Choroid plexus epithelial cell (primary cell): ENCODE results near the gene UBE3D.

Source experiments
- DNase-seq: peaks from one replicate; pipeline ENCODE4 v3.0.0-alpha.2; 2010; ENCODE audit warnings: low read depth
- H3K4me3 ChIP-seq: 2 replicates; pipeline ENCODE4 v1.5.1; 2011; ENCODE audit warnings: low read depth, mild to moderate bottlenecking, control low read depth, low read length, moderate library complexity
- TF ChIP-seq, protein P1 (sequence below): conservative IDR thresholded peaks from 2 replicates; pipeline ENCODE4 v1.5.1; 2011; ENCODE audit warnings: low read depth, mild to moderate bottlenecking, control low read depth, inconsistent platforms, low read length, moderate library complexity

Gene UBE3D

DNA sequence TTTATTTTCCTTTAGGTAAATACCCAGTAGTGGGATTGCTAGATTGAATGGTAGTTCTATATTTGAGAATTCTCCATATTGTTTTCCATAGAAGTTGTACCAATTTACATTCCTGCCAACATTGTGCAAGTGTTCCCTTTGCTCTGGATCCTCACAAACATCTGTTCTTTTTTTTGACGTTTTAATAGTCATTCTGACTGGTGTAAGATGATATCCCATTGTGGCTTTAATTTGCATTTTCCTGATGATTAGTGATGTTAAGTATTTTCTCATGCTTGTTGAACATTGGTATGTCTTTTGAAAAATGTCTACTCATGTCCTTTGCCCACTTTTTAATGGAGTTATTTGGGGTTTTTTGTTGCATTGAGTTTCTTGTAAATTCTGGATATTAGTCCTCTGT lies 85.6 kb downstream of the UBE3D start:
- TF ChIP-seq, protein P1, sequence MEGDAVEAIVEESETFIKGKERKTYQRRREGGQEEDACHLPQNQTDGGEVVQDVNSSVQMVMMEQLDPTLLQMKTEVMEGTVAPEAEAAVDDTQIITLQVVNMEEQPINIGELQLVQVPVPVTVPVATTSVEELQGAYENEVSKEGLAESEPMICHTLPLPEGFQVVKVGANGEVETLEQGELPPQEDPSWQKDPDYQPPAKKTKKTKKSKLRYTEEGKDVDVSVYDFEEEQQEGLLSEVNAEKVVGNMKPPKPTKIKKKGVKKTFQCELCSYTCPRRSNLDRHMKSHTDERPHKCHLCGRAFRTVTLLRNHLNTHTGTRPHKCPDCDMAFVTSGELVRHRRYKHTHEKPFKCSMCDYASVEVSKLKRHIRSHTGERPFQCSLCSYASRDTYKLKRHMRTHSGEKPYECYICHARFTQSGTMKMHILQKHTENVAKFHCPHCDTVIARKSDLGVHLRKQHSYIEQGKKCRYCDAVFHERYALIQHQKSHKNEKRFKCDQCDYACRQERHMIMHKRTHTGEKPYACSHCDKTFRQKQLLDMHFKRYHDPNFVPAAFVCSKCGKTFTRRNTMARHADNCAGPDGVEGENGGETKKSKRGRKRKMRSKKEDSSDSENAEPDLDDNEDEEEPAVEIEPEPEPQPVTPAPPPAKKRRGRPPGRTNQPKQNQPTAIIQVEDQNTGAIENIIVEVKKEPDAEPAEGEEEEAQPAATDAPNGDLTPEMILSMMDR = no peak
- H3K4me3 ChIP-seq = no peak overlapping the region
- DNase-seq = peak; percentile 84

DNA sequence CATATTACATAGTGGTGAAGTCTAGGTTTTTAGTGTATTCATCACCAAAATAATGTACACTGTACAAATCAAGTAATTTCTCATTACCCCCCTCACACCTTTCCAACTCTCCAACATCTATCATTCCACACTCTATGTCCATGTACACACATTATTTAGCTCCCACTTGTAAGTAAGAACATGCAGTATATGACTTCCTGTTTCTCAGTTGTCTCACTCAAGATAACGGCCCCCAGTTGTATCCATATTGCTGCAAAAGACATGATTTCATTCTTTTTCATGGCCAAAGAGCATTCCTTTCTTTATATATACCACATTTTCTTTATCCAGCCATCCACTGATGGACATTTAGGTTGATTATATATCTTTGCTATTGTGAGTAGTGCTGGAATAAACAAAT lies 86.0 kb downstream of the UBE3D start:
- TF ChIP-seq, protein P1 = no peak
- DNase-seq = no peak

DNA sequence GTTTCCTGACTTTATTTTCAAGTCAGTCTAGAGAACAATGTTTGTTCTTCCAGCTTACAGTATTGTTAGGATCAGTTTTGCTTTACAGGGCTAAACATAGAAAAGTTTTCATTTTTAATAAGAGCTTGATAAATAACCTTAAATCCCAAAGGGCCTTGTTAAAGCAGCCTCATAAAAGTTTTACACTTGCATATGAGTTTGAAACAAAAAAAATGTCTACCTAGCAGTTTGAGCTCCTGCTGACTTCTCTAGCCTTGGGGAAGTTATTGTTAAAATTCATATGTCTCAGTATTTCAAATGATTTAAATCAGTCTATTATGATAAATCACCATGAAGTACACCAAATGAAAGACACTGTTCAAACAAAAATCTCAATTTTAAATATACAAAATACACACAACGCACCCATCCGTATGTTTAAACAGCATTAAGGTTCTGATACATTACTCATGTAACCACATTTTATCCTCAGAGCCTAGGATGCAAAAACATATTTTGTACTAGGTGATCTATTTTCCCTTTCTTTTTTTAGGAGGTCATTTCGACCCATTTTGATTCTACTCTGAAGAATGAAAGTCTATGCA lies 87.2 kb downstream of the UBE3D start:
- TF ChIP-seq, protein P1 = no peak
- DNase-seq = no peak
- H3K4me3 ChIP-seq = no peak overlapping the region

More for the DNA sequence above, 86.0 kb downstream of the UBE3D start:
- no peak overlapping the region for H3K4me3 ChIP-seq

- DNase-seq = no peak
- TF ChIP-seq, protein P1 = no peak
- no peak overlapping the region for H3K4me3 ChIP-seq
These were observed 89.5 kb downstream of the UBE3D start for GRCh38 chr6:82976179-82976578.

DNA sequence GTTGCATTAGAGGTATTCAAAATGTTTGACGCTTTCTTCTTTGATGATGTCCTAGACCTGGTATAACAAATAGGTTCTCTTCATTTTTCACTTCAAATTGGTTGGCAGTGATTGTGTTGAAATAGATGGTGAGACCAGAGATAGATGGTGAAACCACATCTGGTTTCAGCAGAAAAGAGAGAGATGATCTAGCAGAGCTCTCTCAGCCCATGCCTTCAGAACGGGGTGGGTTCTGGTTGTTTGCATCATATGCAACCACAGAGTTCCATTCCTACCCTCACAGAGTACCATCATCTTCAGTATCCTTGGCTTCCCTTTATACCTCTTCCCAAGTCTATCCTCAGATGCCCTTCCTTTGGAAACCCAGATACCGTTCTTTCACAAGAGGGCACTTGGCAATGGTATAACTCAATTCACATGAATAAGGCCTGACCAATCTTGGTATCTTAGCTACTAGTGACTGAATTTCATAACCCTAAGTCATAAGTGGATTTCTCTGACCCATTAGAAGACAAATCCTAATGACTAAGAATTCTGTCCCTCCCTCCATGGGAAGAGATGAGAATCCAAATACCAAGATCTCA lies 93.7 kb downstream of the UBE3D start:
- DNase-seq = no peak
- TF ChIP-seq, protein P1 = no peak
- H3K4me3 ChIP-seq = no peak overlapping the region

- TF ChIP-seq, protein P1 = no peak
- no peak for DNase-seq
- H3K4me3 ChIP-seq = no peak overlapping the region
These were observed 94.8 kb downstream of the UBE3D start for GRCh38 chr6:82970839-82971238.

DNA sequence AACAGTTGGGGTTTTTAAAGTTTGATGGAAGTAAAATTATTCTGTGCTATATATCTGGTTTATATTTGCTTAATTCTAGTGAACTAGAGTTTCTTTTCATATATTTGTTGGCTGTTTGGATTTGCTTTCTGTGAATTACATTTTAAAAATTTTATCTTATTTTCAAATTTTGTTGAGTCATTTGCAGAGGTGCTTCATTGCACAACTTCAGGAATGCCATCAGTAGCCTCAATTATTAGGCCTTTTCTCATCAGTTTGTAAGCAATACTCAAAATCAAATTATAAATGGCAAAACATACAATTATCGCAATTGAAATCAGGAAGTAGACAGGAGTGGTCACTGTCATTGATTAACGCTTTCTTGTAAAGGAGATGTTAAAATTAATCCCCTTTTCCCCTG lies 96.9 kb downstream of the UBE3D start:
- TF ChIP-seq, protein P1 = no peak
- peak; percentile 22 for DNase-seq
- no peak overlapping the region for H3K4me3 ChIP-seq
